GM21515 (cell line): ENCODE data around the gene ZNF487.
A peak's percentile ranks its signal among the peaks of the same experiment; 100 is the strongest.
"Not testable (repeated sequence)": the region's sequence is repeated elsewhere in the genome, so short reads cannot be mapped to it uniquely, and the experiment has no call there.

Source experiments
- ATAC-seq: cut with Tn5 transposase; IDR thresholded peaks from one replicate; pipeline ENCODE4 v1.9.1; 2021; ENCODE audit not compliant: unreplicated experiment

Gene ZNF487

GRCh38 chr10:43430926-43431663 is 5.8 kb upstream of the ZNF487 start:
- no peak for ATAC-seq

GRCh38 chr10:43437141-43437870 is 395 bp downstream of the ZNF487 start:
- no peak for ATAC-seq

GRCh38 chr10:43440463-43441134 is 3.7 kb downstream of the ZNF487 start:
- no peak for ATAC-seq

DNA sequence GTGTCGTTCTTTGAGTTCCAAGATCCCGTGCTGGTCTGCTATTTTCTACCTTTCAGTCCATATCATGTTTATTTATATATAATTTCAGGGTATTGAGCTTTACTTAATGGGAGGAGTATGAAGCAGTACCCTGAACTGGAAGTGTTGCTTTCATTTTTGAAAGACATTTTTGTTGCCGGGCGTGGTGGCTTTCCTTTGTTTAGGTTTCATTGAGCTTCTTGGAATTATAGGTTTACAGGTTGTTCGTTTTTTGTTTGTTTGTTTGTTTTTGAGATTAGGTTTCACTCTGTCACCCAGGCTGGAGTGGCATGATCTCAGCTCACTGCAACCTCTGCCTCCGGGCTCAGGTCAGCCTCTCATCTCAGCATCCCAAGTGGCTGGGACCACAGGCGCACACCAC is 7.4 kb downstream of the ZNF487 start:
- ATAC-seq = no peak

GRCh38 chr10:43444897-43445466 is 8.1 kb downstream of the ZNF487 start:
- ATAC-seq = no peak

DNA sequence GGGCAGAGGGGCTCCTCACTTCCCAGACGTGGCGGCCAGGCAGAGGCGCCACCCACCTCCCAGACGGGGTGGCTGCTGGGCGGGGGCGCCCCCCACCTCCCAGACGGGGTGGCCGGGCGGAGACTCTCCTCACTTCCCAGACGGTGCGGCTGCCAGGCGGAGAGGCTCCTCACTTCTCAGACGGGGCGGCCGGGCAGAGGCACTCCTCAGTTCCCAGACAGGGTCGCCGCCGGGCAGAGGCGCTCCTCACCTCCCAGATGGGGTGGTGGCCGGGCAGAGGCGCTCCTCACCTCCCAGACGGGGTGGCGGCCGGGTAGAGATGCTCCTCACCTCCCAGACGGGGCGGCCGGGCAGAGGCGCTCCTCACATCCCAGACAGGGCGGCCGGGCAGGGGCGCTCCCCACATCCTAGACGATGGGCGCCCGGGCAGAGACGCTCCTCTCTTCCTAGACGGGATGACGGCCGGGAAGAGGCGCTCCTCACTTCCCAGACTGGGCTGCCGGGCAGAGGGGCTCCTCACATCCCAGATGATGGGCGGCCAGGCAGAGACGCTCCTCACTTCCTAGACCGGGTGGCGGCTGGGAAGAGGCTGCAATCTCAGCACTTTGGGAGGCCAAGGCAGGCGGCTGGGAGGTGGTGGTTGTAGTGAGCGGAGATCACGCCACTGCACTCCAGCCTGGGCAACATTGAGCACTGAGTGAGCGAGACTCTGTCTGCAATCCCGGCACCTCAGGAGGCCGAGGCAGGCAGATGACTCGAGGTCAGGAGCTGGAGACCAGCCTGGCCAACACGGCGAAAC is 9.5 kb downstream of the ZNF487 start:
- ATAC-seq = not testable (repeated sequence)

DNA sequence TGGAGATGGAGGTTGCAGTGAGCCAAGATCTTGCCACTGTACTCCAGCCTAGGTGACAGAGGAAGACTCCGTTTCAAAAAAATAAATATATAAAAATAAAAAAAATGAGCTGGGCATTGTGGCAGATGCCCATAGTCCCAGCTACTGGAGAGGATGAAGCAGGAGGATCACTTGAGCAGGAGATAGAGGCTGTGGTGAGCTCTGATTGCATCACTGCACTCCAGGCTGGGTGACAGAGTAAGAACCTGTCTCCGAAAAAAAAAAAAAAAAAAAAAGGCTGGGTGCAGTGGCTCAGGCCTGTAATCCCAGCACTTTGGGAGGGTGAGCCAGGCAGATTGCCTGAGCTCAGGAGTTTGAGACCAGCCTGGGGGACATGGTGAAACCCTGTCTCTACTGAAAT is 11.8 kb downstream of the ZNF487 start:
- ATAC-seq = no peak

GRCh38 chr10:43452356-43452914 is 15.5 kb downstream of the ZNF487 start:
- ATAC-seq = no peak

DNA sequence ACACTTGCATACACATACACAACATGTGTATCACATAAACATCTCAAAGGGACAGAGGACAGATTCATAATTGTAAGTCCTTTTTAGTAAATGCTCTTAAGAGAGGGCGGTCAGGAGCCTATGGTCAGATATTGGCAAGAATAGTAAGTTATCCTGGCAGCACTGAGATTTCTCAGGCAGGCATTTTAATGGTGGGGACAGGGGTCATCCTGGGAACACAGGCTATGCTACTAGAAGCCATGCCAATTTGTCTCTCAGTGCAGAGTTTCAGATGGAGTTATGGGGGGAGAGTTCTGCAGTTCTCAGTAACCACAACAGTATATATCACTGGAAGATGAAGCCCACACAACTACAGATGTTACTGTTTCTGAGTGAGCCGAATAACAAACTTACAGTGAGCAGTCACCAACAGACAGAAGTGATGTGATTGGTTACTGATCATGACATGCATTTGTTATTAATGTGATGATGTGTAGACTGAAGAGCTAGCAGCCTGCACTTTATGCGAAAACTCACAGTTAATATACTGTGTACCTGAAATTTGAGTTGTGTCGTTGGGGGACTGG is 16.4 kb downstream of the ZNF487 start:
- ATAC-seq = no peak

GRCh38 chr10:43454025-43454424 is 17.1 kb downstream of the ZNF487 start:
- ATAC-seq = not testable (repeated sequence)

GRCh38 chr10:43456561-43456960 is 19.6 kb downstream of the ZNF487 start:
- ATAC-seq = not testable (repeated sequence)

DNA sequence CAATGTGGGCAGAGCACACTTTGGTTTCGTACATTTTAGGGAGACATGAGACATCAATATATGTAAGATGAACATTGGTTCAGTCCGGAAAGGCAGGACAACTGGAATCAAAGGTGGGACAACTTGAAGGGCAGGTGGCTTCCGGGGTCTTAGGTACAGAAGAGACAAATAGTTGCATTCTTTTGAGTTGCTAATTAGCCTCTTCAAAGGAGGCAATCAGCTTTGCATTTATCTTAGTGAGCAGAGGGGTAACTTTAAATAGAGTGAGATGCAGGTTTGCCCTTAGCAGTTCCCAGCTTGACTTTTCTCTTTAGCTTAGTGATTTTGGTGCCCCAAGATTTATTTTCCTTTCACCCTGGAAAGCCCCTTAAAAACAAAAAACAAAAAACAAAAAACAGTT is 21.3 kb downstream of the ZNF487 start:
- no peak for ATAC-seq

GRCh38 chr10:43461950-43462349 is 25.0 kb downstream of the ZNF487 start:
- ATAC-seq = peak; percentile 62

GRCh38 chr10:43465086-43465735 is 28.3 kb downstream of the ZNF487 start:
- not testable (repeated sequence) for ATAC-seq

DNA sequence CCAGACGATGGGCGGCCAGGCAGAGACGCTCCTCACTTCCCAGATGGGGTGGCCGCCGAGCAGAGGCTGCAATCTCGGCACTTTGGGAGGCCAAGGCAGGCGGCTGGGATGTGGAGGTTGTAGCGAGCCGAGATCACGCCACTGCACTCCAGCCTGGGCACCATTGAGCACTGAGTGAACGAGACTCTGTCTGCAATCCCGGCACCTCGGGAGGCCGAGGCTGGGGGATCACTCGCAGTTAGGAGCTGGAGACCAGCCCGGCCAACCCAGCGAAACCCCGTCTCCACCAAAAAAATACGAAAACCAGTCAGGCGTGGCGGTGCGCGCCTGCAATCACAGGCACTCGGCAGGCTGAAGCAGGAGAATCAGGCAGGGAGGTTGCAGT is 28.8 kb downstream of the ZNF487 start:
- not testable (repeated sequence) for ATAC-seq

- ATAC-seq = no peak
Measured at GRCh38 chr10:43471146-43471545, 34.2 kb downstream of the ZNF487 start.

GRCh38 chr10:43471935-43472720 is 35.2 kb downstream of the ZNF487 start:
- ATAC-seq = no peak

DNA sequence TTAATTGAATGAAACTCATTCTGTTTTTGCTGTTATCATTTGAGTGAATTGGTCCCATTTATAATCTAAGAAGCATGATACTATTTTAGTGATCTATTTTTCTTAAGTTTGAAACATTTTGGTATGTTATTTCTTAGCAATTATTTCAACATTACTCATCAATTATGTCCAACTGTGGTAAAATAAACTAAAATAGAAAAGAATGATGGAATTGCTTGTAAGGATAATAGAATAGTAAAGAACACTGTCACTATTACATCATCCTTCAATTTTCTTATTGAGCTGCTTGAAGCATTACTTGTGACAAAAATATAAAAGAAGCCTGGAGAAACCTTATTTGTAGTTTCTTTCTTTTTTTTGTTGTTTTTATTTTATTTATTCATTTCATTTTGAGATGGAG is 42.4 kb downstream of the ZNF487 start:
- ATAC-seq = no peak
